ENCODE measurements around the gene MTA3. TPM values are rescaled to one million over a fixed set of nuclear protein-coding genes. Genes with fewer than 3 reads are reported as not detected.

MTA3 gene
- total and polyA plus RNA-seq, 2 experiments from 2014 or later, result 52.2 to 52.9 TPM

DNA sequence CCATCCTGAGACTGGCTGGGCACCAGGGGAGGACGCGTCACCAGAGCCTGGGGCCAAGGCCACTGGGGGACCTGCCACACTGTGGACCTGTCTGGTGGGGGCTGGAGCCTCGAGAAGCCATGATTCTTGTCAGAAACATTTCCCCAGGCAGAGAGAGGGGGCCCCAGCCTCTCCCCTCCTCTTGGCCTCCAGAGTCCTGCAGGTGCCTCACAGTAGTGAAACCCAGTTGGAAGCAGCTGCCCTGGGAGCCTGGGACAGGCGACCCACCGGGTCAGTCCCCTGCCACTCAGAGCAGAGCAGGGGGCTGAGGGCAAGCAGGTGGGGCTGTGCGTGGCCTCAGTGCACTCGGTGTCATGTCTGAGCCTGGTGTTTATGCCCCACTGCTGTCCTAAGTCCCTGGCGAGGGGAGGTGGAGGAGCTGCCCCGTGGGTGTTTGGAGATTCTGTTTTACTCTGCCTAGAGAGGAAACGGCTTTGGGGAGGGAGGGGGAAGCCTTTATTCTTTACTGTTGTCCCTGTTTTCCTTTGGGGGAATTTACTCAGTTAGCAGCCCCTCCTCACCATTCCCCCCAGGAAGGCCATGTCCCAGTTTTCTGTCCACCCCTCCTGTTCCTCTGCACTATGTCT, 187.8 kb downstream of the MTA3 start:
- Histone ChIP-seq H3K4me3 (no peak overlapping the region), H3K27ac (no peak overlapping the region), H3K4me1 (ENCODE audit: low read depth) (peaks cover 2% of the 10 kb centered on the region), H3K36me3 (no peaks in the 10 kb centered on the region), H3K9me3 (ENCODE audit: low read depth) (no peaks in the 10 kb centered on the region), H3K27me3 (no peaks in the 10 kb centered on the region)
- no peak for TF ChIP-seq CTCF (IDR thresholded peaks at IDR 0.05; ENCODE audit: low read depth, low read length)
- no peak for DNase-seq (ENCODE audit: low read depth in 1 of 2, low spot score in 1 of 2)

- TF ChIP-seq CTCF (IDR thresholded peaks at IDR 0.05; ENCODE audit: low read depth, low read length), result no peak
- Histone ChIP-seq H3K4me1 (ENCODE audit: low read depth) (no peaks in the 10 kb centered on the region), H3K27me3 (no peaks in the 10 kb centered on the region), H3K36me3 (no peaks in the 10 kb centered on the region), H3K27ac (no peak overlapping the region), H3K9me3 (ENCODE audit: low read depth) (no peaks in the 10 kb centered on the region), H3K4me3 (no peak overlapping the region)
- no peak for DNase-seq (ENCODE audit: low read depth in 1 of 2, low spot score in 1 of 2)
These were observed 188.6 kb downstream of the MTA3 start for GRCh38 chr2:42756966-42757513.

GRCh38 chr2:42757981-42758740, 189.7 kb downstream of the MTA3 start:
- Histone ChIP-seq H3K36me3 (no peaks in the 10 kb centered on the region), H3K9me3 (ENCODE audit: low read depth) (no peaks in the 10 kb centered on the region), H3K4me3 (no peak overlapping the region), H3K27ac (no peak overlapping the region), H3K27me3 (no peaks in the 10 kb centered on the region), H3K4me1 (ENCODE audit: low read depth) (no peaks in the 10 kb centered on the region)
- TF ChIP-seq CTCF (IDR thresholded peaks at IDR 0.05; ENCODE audit: low read depth, low read length), result no peak
- DNase-seq (ENCODE audit: low read depth in 1 of 2, low spot score in 1 of 2), result no peak

DNA sequence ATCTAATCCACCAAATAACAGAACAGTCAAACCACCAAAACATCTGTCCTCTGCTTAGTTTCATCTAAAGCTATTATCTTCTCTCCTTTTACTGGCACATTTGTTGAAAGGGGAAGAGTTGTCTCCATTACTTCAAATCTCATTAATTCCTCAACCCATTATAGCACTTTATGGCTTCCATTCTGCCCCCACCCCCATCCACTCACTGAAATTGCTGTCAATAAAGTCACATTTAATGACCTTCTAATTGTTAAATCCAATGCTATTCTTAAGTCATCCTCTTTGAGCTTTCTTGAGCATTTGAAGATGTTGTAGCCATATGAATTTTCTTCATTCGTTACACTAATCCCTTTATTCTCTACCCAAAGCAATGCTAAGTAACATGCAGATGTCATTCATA, 190.3 kb downstream of the MTA3 start:
- Histone ChIP-seq H3K36me3 (no peaks in the 10 kb centered on the region), H3K27me3 (no peaks in the 10 kb centered on the region), H3K9me3 (ENCODE audit: low read depth) (no peaks in the 10 kb centered on the region), H3K4me3 (no peak overlapping the region), H3K4me1 (ENCODE audit: low read depth) (no peaks in the 10 kb centered on the region), H3K27ac (no peak overlapping the region)
- DNase-seq (ENCODE audit: low read depth in 1 of 2, low spot score in 1 of 2), result no peak
- no peak for TF ChIP-seq CTCF (IDR thresholded peaks at IDR 0.05; ENCODE audit: low read depth, low read length)

DNA sequence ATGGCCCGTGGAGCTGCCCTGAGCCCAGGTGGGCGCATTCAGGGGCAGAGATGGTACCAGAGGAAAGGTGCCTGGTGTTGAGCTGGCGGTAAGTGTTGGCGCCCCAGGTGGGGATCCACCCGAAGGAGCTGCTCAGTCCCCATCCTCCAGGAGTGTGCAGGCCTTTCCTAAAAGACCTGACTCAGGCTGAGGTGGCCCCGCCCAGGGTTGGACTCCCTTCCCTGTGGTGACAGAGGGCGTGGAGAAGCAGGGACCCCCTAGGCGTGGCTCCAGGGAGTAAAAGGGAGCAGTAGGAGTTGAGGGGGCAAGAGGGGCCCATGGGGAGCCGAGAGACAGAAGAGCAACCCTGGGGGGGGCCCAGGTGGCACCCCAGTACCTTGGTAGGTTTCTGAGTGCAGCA, 193.1 kb downstream of the MTA3 start:
- no peak for TF ChIP-seq CTCF (IDR thresholded peaks at IDR 0.05; ENCODE audit: low read depth, low read length)
- Histone ChIP-seq H3K4me1 (ENCODE audit: low read depth) (no peaks in the 10 kb centered on the region), H3K36me3 (no peaks in the 10 kb centered on the region), H3K27ac (no peak overlapping the region), H3K27me3 (no peaks in the 10 kb centered on the region), H3K4me3 (no peak overlapping the region), H3K9me3 (ENCODE audit: low read depth) (no peaks in the 10 kb centered on the region)
- DNase-seq (ENCODE audit: low read depth in 1 of 2, low spot score in 1 of 2), result no peak
